ENCODE data around the gene RAD51B.

Gene RAD51B

DNA sequence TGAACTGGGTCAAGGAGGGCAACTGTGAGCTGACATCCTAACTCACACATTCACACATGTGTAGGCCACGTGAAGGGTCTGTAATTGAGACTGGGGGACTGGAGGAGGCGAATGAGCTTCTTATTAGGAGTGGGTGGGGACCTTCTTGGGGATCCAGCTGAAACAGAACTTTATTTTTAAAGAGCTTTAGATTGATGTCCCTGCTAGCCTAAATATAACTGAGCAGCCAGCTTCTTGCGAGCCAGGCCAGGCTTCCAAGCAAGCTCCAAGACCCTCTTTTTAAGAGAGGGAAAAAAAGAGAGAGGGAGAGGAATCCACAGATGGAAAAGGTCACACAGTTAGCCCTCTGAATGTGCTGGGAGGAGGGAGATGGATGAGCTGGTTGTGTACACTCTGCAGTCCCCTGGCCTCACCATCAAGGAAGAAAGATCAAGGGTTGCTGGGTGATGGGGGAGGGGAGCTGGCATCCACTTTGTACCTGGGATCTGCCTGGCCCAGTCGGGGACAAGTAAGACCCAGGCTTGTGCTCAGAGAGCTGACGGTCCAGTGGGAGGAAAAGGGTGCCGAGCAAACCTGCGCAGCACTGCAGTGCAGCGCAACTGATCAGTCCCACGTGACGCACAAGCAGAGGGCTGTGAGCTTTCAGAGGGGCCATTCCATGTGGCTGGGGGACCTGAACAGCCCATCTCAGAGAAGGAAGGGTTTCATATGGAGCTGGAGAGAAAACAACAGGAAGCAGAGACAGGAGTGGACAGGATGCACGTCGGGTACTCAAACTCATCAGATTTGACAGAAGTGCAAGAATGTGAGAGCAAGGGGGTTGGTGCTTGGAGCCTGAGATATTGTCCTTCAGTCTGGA lies 818.8 kb downstream of the RAD51B start:
- TF ChIP-seq, protein P1, sequence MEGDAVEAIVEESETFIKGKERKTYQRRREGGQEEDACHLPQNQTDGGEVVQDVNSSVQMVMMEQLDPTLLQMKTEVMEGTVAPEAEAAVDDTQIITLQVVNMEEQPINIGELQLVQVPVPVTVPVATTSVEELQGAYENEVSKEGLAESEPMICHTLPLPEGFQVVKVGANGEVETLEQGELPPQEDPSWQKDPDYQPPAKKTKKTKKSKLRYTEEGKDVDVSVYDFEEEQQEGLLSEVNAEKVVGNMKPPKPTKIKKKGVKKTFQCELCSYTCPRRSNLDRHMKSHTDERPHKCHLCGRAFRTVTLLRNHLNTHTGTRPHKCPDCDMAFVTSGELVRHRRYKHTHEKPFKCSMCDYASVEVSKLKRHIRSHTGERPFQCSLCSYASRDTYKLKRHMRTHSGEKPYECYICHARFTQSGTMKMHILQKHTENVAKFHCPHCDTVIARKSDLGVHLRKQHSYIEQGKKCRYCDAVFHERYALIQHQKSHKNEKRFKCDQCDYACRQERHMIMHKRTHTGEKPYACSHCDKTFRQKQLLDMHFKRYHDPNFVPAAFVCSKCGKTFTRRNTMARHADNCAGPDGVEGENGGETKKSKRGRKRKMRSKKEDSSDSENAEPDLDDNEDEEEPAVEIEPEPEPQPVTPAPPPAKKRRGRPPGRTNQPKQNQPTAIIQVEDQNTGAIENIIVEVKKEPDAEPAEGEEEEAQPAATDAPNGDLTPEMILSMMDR (IDR thresholded peaks at IDR 0.05; ENCODE audit: unreplicated experiment in 3 of 3): no peak
- Mint-ChIP-seq H3K27me3 (ENCODE audit: low read depth) (no peaks in the 10 kb centered on the region), H3K4me1 (peaks cover 38% of the 10 kb centered on the region), H3K27ac (no peak overlapping the region), H3K36me3 (ENCODE audit: low read depth) (peaks cover 12% of the 10 kb centered on the region), H3K9me3 (peaks cover 25% of the 10 kb centered on the region), H3K4me3 (no peak overlapping the region)

DNA sequence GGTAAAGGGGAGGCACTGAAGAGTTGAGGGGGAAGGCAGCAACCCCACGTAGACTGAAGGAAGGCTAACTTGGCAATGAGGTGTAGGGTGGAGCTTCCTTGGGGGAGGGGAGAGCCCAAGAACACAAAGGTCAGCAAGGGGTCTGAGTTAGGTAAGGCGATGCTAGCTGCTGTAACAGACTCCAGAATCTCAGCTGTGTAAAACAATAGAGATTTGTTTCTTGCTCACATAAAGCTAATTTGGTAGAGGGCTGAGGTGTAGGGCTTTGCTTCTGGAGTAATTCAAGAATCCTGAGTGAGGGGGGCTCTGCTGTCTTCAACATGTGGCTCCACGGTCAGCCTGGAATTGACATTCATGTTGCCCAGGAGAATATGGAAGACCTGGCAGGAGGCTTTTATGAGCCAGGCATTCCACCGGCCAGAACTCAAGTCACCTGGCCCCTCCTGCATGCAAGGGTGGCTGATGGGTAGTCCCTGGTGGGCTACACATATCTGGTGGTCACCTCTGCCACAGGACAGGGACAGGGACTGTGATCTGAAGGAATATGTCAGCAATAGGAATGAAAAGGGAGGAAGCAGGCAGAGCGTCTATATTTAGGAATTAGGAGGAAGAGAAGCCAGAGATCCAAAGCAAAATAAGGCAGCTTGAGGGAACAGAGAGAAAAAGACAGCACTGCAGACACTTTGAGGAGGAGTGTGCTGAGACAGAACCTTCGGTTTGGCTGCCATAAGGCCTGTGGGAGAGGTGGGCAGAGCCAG lies 819.6 kb downstream of the RAD51B start:
- H3K4me3 Mint-ChIP-seq: no peak overlapping the region
- H3K4me1 Mint-ChIP-seq: peaks cover 38% of the 10 kb centered on the region
- H3K36me3 Mint-ChIP-seq (ENCODE audit: low read depth): peaks cover 16% of the 10 kb centered on the region
- TF ChIP-seq, protein P1 (IDR thresholded peaks at IDR 0.05; ENCODE audit: unreplicated experiment in 3 of 3): no peak
- H3K27me3 Mint-ChIP-seq (ENCODE audit: low read depth): peaks cover 3% of the 10 kb centered on the region
- H3K27ac Mint-ChIP-seq: no peak overlapping the region
- H3K9me3 Mint-ChIP-seq: peaks cover 31% of the 10 kb centered on the region

DNA sequence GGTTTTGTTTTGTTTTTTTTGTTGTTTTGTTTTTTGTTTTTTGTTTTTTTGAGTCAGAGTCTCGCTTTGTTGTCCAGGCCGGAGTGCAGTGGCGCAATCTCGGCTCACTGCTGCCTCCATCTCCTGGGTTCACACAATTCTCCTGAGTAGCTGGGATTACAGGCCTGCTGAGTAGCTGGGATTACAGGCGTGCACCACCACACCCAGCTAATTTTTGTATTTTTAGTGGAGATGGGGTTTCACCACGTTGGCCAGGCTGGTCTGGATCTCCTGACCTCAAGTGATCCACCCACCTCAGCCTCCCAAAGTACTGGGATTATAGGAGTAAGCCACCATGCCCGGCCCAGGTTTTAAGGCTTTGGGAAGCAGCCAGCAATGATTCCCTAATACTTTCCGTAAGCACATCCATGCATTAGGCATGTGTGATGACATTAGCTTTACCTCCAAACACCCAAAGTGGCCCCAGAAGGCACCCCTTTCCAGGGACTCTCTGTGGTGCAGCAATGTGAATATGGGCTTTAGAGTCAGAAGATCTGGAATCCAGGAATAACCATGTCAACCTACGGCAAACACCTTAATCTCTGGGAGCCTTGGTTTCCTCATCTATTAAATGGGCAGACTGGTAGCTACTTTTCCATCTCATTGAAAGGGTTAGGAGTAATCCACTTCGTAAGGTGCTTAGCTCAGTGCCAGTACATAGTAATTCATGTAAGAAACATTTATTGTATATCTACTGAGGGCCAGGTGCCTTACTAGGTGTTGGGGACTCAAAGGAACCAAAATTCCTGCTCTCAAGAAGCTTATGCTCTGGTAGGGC lies 820.4 kb downstream of the RAD51B start:
- peak overlapping the region in 1 of 3 experiments; percentile 33 for H3K27ac Mint-ChIP-seq
- H3K4me1 Mint-ChIP-seq: peaks cover 37% of the 10 kb centered on the region
- H3K27me3 Mint-ChIP-seq (ENCODE audit: low read depth): peaks cover 3% of the 10 kb centered on the region
- peaks cover 20% of the 10 kb centered on the region for H3K36me3 Mint-ChIP-seq (ENCODE audit: low read depth)
- peaks cover 36% of the 10 kb centered on the region for H3K9me3 Mint-ChIP-seq
- H3K4me3 Mint-ChIP-seq: no peak overlapping the region
- TF ChIP-seq, protein P1 (IDR thresholded peaks at IDR 0.05; ENCODE audit: unreplicated experiment in 3 of 3): no peak

DNA sequence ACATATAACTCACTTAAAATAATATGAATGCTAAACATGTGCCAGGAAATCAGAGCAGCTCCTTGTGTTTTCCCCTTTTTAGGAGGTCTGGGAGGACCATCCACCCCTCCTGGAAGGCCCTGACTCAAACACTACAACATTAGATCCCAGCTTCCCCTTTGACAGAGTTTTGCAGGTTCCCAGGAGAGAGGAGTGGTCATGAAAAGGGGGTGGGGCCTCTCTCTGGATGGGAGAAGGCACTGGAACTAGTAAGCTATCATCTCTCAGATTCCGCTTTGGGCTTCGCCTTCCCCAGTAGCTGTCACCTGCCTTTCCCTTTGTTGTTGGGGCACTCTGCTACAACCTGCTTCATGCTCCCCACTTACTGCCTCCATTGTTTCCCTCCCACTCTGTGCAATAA lies 824.1 kb downstream of the RAD51B start:
- H3K27ac Mint-ChIP-seq: peak overlapping the region; percentile 72 to 91 (median 85)
- H3K36me3 Mint-ChIP-seq (ENCODE audit: low read depth): peaks cover 20% of the 10 kb centered on the region
- TF ChIP-seq, protein P1 (IDR thresholded peaks at IDR 0.05; ENCODE audit: unreplicated experiment in 3 of 3): no peak
- H3K27me3 Mint-ChIP-seq (ENCODE audit: low read depth): peaks cover 3% of the 10 kb centered on the region
- peaks cover 41% of the 10 kb centered on the region for H3K9me3 Mint-ChIP-seq
- H3K4me1 Mint-ChIP-seq: peaks cover 52% of the 10 kb centered on the region
- no peak overlapping the region for H3K4me3 Mint-ChIP-seq

DNA sequence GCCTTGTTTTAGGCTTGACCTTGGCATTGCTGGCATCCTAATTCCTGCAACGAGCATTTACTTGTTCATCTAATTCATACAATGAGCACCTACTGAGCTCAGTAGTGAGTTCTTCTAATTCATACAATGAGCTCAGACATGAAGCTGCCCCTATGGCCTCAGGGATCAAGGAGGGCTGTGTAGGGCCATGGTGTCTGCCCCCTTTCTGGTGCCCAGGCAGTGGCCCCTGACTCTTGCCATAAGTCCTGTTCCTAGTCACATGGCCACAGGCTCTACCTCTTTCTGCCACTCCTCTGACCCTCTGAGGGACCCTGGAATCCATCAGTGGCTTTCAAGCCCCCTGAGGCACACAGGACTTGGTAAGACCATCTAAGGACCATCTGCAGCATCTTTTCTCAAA lies 824.5 kb downstream of the RAD51B start:
- peaks cover 56% of the 10 kb centered on the region for H3K4me1 Mint-ChIP-seq
- peaks cover 3% of the 10 kb centered on the region for H3K27me3 Mint-ChIP-seq (ENCODE audit: low read depth)
- H3K4me3 Mint-ChIP-seq: no peak overlapping the region
- TF ChIP-seq, protein P1 (IDR thresholded peaks at IDR 0.05; ENCODE audit: unreplicated experiment in 3 of 3): no peak
- H3K36me3 Mint-ChIP-seq (ENCODE audit: low read depth): peaks cover 20% of the 10 kb centered on the region
- H3K9me3 Mint-ChIP-seq: peaks cover 41% of the 10 kb centered on the region
- peak overlapping the region; percentile 72 to 91 (median 85) for H3K27ac Mint-ChIP-seq

All from nephron (organoid).